ENCODE results near the gene TUBB. TPM values are rescaled to one million over a fixed set of nuclear protein-coding genes. Genes with fewer than 3 reads are reported as not detected.

The TUBB gene
- total and polyA plus RNA-seq, 9 of the 15 experiments (the other 6 are each of a cell fraction or from before 2014, with no cell fraction given): 971 to 2,870 (median 1,478) TPM

- peak in 2 of 3 experiments; percentile 38 to 66; a peak in 4 of 6 replicates for TF ChIP-seq CTCF (IDR thresholded peaks at IDR 0.05 in 2 of 3, conservative IDR thresholded peaks at IDR 0.05 in 1 of 3; ENCODE audit: insufficient read depth in 2 of 3, low read depth in 1 of 3, low read length in 3 of 3)
- TF ChIP-seq KHSRP (IDR thresholded peaks at IDR 0.05): no peak
- no peak for TF ChIP-seq BRCA1 (IDR thresholded peaks at IDR 0.05)
- TF ChIP-seq BRCA1 (CRISPR knock-in tag; IDR thresholded peaks at IDR 0.05): no peak
- peak; percentile 52; the same call in 1 of the 2 replicates for TF ChIP-seq TCF7 (IDR thresholded peaks at IDR 0.05; ENCODE audit: borderline replicate concordance)
- TF ChIP-seq PHB (CRISPR knock-in tag; IDR thresholded peaks at IDR 0.05): no peak
- TF ChIP-seq NFIC (IDR thresholded peaks at IDR 0.05): 0 out of 2 replicates have a peak, but pooled peaks have one; percentile 7
These were observed 49.2 kb upstream of the TUBB start (continued) for GRCh38 chr6:30670760-30671527.

All from K562 (cell line).